ENCODE measurements around the gene DUSP22.

DUSP22 gene

GRCh38 chr6:308768-309167, 16.5 kb downstream of the DUSP22 start:
- no peak for DNase-seq (ENCODE audit: low read depth in 2 of 2)

GRCh38 chr6:309947-310346, 17.7 kb downstream of the DUSP22 start:
- DNase-seq (ENCODE audit: low read depth in 2 of 2), result no peak

DNA sequence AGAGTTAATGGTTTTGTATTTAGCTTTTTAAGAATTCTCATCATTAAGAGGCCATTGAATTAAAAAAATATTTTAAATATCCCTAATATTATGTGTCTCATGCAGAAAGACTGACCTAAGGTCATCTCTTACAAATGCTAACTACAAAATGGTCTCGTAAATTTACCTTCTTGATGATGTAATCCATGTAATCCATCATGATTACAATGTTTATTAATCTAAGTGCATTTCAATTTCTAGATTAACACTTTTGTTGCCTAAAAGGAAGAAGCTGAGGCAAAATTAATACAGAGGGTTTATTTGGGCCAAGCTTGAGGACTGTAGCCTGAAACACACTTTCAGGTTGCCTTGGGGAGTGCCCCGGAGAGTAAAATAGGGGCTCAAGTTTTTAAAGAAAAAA, 18.4 kb downstream of the DUSP22 start:
- no peak for DNase-seq (ENCODE audit: low read depth in 2 of 2)

DNA sequence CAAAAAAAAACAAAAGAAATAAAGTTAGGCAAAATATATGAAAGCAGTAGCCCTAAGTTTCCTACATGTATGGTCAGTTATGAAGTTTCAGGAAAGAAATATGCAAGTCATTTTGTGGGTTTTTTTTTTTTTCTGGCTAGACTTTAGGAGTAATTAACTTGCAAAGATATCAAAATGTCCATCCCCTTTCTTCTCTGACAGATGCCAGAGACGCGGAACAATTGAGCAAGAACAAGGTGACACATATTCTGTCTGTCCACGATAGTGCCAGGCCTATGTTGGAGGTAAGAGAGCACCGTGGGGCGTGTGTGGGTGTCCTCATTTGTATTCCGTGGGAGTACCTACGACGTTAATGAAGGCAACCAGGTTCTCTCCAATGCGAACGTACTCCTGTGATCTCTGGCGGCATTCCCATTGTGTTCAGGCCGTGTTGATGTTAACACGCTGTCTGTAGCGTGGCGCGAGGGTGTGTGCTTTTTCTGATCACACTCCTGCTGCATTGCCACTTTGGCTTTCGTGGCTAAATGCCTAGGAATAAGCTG, 19.5 kb downstream of the DUSP22 start:
- no peak for DNase-seq (ENCODE audit: low read depth in 2 of 2)

GRCh38 chr6:313087-313486, 20.8 kb downstream of the DUSP22 start:
- no peak for DNase-seq (ENCODE audit: low read depth in 2 of 2)

GRCh38 chr6:313917-314316, 21.6 kb downstream of the DUSP22 start:
- DNase-seq (ENCODE audit: low read depth in 2 of 2), result no peak

- no peak for DNase-seq (ENCODE audit: low read depth in 2 of 2)
These were observed 22.1 kb downstream of the DUSP22 start for GRCh38 chr6:314377-314776.

- DNase-seq (ENCODE audit: low read depth in 2 of 2), result no peak
These were observed 22.9 kb downstream of the DUSP22 start for GRCh38 chr6:315226-315625.

- DNase-seq (ENCODE audit: low read depth in 2 of 2), result no peak
These were observed 23.9 kb downstream of the DUSP22 start for GRCh38 chr6:315921-316752.

DNA sequence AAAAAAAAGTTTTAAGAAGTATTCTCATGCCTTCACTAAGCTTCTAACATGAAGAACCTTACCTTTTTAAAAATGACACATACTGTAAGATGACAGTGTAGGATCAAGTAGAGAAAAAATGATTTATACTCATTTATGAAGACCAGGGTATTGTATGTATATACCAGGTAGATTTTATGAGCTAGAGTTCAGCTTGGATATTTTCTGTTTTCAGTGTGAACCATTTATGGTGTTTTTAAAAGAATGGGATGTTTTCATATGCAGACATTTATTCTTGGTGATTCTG, 24.4 kb downstream of the DUSP22 start:
- no peak for DNase-seq (ENCODE audit: low read depth in 2 of 2)

DNA sequence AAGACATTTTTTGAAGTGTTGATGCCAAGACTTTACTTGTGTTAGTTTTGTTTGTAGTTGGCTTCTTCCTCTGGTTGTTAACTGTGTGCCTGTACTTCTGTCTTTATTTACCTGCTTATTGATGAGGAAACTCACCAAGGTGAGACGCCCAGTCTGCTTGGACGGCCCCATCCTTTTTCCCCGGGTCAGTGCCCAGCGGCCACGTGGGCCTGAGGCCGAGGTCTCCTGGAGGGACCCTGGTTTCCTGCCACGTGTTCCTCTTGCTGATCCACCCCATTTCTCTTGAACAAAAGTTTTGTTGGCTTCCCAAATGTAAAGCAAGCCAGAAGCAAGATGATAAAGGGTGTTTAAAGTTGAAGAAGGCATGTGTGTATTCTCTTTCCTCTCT, 24.8 kb downstream of the DUSP22 start:
- no peak for DNase-seq (ENCODE audit: low read depth in 2 of 2)

- DNase-seq (ENCODE audit: low read depth in 2 of 2), result no peak
These were observed 25.3 kb downstream of the DUSP22 start for GRCh38 chr6:317448-318144.

DNA sequence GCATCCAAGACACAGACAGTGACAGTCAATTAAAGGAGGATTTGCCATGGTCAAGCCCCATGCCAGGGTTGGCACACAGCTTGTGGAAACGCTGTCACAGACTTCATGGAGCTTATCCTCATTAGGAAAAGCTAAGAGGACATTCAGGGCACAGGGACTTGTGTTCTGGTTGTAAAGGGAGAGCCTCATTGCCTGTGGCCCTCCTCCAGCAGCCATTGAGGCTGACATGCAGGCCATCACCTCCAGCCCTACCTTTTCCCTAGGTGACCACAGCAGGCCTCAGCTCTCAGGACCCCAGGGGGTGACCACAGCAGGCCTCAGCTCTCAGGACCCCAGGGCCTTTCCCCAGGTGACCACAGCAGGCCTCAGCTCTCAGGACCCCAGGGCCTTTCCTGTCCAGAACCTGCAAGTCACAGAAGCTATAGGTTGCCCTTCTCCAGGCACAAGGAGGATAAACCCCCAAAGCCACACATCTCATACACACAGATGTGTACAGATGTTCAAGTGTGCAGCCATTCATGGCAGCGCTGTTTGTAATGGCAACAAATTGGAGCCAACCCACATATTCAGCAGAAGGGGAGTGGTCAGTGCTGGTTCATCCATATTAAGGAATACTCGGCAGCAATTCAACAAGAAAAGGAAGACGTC, 26.1 kb downstream of the DUSP22 start:
- no peak for DNase-seq (ENCODE audit: low read depth in 2 of 2)

DNA sequence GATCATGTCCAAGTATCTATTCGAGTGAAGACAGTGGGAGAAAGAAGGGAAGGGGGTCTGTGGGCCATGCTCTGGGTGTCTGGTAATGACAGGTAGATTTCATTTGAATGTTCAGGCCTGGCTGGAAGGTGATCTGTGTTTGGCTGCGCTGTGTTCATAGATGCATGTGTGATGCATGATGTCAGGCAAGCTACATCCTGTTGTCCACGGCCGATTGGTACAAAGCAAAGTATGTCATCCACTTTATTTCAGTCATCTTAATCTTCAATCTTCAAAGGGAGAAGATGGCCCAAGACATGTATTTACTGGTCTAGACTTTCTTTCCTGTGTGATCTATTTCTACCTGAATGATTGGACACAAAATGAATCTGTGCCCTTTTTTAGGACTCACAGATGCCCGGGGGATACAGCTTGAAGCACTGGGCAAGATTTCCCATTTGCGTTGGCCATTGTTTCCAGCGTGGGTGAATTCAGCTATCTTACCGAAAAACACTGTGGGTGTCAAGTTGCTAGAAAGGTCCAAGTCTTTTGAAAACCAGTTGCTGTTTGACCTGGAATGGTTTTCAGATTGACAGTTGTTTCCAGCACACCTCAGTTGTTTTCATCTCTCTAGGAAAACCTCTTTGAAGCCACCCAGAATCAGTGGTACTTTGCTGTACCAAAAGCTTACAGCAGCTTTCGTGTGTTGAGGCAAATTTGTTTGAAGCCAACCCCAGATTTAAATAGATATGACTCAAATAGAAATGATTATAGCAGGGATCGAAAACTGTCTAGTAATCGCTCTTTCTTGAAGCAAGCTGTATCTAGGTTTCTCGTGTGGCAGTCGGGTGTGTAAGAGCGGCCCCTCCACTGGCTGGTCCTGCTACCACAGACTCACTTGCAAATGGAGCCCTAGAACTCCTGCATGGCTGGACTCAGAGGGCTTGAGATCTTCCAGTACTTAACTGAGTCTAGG, 27.2 kb downstream of the DUSP22 start:
- DNase-seq (ENCODE audit: low read depth in 2 of 2), result no peak

DNA sequence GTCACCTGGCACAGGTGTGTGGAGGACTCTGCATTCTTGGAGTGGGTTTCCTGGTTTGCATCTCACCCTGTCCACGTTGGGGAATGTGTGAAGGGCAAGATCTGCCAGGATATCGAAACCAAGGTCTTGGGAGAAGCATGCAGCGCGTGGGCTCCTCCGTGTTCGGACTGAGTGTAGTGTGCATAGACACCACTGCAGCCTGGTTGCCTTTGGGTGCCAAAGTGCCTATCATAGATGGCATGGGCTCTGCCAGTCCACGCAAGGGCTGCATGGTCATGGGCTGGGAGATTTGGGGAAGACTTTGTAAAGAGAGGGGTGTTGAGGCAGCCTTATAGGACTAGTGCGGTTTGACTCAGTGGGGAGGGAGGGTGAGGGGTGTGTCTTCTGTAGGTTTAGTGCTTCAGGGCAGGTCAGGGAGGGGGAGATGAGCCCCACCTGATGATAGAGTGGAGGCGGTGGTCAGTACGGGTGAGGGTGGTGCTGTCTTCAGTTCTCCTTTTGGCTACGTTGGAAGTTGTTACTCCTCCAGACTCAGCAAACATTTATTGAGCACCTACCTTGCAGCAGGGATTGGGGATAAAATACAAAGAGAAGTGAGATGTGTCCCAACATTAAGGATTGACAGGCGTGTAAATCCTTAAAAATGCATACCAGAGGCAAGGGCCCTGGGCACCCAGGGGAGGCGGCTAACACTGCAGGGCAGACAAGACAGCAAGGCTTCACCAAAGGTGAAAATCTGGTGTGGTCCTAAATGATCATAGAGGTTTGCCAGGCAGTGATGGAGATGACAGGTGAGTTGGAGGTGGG, 28.3 kb downstream of the DUSP22 start:
- DNase-seq (ENCODE audit: low read depth in 2 of 2), result no peak

- DNase-seq (ENCODE audit: low read depth in 2 of 2), result no peak
These were observed 28.8 kb downstream of the DUSP22 start for GRCh38 chr6:321158-321438.

GRCh38 chr6:321536-322258, 29.4 kb downstream of the DUSP22 start:
- DNase-seq (ENCODE audit: low read depth in 2 of 2), result no peak

- no peak for DNase-seq (ENCODE audit: low read depth in 2 of 2)
These were observed 30.1 kb downstream of the DUSP22 start for GRCh38 chr6:322259-322930.

DNA sequence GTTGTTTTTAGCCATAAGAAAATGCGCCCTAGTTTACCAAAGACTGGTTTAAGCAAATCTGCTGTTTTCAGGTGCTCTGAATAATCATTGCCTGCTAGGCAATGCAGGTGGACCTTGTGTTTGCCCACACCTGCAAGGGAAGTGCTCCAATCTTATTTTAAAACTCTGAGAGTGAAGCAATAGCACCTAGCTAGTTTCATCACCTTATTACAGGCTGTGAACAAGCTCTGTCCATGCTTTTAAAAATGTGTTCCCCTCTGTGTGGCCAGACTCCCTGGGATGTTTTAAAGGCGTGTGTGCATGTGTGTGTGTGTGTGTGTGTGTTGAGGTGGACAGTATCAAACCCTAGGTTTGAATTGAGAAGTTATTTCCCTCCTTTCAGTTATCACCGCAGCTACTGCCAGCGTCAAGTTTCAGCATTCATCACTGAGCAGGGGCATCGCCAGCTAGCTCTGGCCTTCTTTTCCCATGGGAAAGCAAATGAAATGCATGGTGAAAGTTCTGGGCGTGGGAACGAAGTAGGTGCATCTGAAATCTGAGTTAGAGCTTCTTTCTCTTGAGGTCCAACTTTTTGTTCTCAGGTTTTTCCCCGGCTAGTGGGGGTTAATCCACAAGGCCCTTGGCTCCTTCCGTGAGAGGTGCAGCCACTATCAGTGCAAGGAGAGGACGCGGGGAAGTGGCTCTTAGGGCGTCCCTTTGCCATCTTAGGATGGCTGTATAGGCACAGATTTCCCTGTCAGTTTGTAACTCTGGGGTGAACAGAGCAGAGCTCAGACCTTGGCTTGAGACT, 30.8 kb downstream of the DUSP22 start:
- no peak for DNase-seq (ENCODE audit: low read depth in 2 of 2)
